GM19238 (cell line): ENCODE results near the gene TTYH3.

ENCODE experiments used
- DNase-seq: peaks from one replicate; pipeline ENCODE4 v3.0.0; 2011; ENCODE audit warnings: low spot score; ENCODE audit not compliant: insufficient read length

TTYH3 gene

GRCh38 chr7:2646680-2647571 is 15.1 kb downstream of the TTYH3 start:
- DNase-seq = no peak

GRCh38 chr7:2647594-2648172 is 15.9 kb downstream of the TTYH3 start:
- DNase-seq = no peak

GRCh38 chr7:2649139-2649838 is 17.5 kb downstream of the TTYH3 start:
- no peak for DNase-seq

- DNase-seq = no peak
These were observed 18.2 kb downstream of the TTYH3 start for GRCh38 chr7:2649991-2650390.

- DNase-seq = no peak
These were observed 18.7 kb downstream of the TTYH3 start for GRCh38 chr7:2650451-2650850.

- DNase-seq = no peak
These were observed 19.6 kb downstream of the TTYH3 start for GRCh38 chr7:2651336-2651735.

- no peak for DNase-seq
These were observed 20.3 kb downstream of the TTYH3 start for GRCh38 chr7:2651847-2652735.

GRCh38 chr7:2652736-2653060 is 20.9 kb downstream of the TTYH3 start:
- no peak for DNase-seq

GRCh38 chr7:2654059-2654458 is 22.3 kb downstream of the TTYH3 start:
- DNase-seq = no peak

GRCh38 chr7:2655870-2656614 is 24.3 kb downstream of the TTYH3 start:
- DNase-seq = no peak

- DNase-seq = no peak
These were observed 25.4 kb downstream of the TTYH3 start for GRCh38 chr7:2657208-2657607.

GRCh38 chr7:2657920-2658671 is 26.3 kb downstream of the TTYH3 start:
- no peak for DNase-seq

GRCh38 chr7:2658941-2659340 is 27.2 kb downstream of the TTYH3 start:
- DNase-seq = no peak

GRCh38 chr7:2659556-2660358 is 28.0 kb downstream of the TTYH3 start:
- DNase-seq = no peak

- DNase-seq = no peak
These were observed 28.7 kb downstream of the TTYH3 start for GRCh38 chr7:2660359-2661095.

- DNase-seq = no peak
These were observed 29.3 kb downstream of the TTYH3 start for GRCh38 chr7:2661096-2661449.

GRCh38 chr7:2661602-2662272 is 30.0 kb downstream of the TTYH3 start:
- DNase-seq = no peak
